DOHH2 (cell line): ENCODE results near the gene PTPRK.

Source experiments
- EZH2phosphoT487 ChIP-seq: fragments of 200-600 bp; sonication (generic); IDR thresholded peaks from 2 replicates; pipeline ENCODE4 v1.6.1; 2017; ENCODE audit warnings: borderline replicate concordance, mild to moderate bottlenecking, antibody characterized with exemption, low read length, moderate library complexity, mixed read lengths
- TF ChIP-seq, protein P1 (sequence below): fragments of 200-600 bp; sonication (generic); IDR thresholded peaks from one replicate; pipeline ENCODE4 v1.5.1; 2014; ENCODE audit warnings: antibody characterized with exemption, mild to moderate bottlenecking, low read depth, low read length; ENCODE audit not compliant: poor library complexity, severe bottlenecking

DNA sequence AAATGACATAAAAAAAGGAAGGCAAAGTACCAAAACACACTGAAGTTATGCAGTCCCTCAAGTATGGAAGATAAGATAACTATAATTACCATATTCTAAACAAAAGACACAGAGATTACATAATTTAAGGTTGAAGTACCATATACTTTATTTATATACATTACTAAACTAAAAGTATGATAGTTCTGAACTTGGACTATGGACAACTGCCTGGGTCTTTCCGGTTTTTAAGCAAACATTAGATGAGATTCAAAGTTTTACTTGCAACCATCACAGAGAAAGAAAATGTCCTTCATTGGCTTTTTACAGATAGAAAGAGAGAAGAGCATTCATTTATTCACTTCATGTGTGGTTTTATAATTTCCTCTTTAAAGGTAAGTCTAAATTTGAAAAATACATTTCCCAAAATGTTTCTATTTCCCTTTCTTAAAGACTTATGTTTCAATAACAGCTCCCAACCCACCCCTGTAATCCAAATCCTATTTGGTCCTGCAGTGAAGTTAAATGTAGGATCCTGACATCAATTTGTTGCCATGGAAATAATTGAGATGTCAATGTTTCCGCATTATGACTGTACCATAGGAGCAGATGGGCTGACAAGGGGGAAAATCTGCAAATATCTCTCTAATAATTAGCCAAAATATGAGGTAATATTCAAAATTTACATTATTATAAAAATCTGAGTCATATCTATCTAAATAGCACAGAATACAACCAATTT is 63.7 kb downstream of the PTPRK start:
- TF ChIP-seq, protein P1, sequence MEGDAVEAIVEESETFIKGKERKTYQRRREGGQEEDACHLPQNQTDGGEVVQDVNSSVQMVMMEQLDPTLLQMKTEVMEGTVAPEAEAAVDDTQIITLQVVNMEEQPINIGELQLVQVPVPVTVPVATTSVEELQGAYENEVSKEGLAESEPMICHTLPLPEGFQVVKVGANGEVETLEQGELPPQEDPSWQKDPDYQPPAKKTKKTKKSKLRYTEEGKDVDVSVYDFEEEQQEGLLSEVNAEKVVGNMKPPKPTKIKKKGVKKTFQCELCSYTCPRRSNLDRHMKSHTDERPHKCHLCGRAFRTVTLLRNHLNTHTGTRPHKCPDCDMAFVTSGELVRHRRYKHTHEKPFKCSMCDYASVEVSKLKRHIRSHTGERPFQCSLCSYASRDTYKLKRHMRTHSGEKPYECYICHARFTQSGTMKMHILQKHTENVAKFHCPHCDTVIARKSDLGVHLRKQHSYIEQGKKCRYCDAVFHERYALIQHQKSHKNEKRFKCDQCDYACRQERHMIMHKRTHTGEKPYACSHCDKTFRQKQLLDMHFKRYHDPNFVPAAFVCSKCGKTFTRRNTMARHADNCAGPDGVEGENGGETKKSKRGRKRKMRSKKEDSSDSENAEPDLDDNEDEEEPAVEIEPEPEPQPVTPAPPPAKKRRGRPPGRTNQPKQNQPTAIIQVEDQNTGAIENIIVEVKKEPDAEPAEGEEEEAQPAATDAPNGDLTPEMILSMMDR: no peak
- no peak for TF ChIP-seq EZH2phosphoT487
